Nephron progenitor cell (in vitro differentiated cells): Measurements from ENCODE around the gene LGR5.
A peak's percentile ranks its signal among the peaks of the same experiment; 100 is the strongest.

Source experiments
- DNase-seq: peaks from one replicate; pipeline ENCODE4 v3.0.0; 2021
- H3K27ac Mint-ChIP-seq: 2 replicates; pipeline ENCODE4 v1.8.0; 2021; ENCODE audit warnings: mild to moderate bottlenecking, moderate library complexity, mixed read lengths
- H3K27me3 Mint-ChIP-seq: 2 replicates; pipeline ENCODE4 v1.8.0; 2021; ENCODE audit warnings: mild to moderate bottlenecking, low read depth, mixed read lengths; ENCODE audit not compliant: poor library complexity
- H3K36me3 Mint-ChIP-seq: 2 replicates; pipeline ENCODE4 v1.8.0; 2021; ENCODE audit warnings: low read depth, mixed read lengths
- H3K4me1 Mint-ChIP-seq: 2 replicates; pipeline ENCODE4 v1.8.0; 2021; ENCODE audit warnings: mixed read lengths
- H3K4me3 Mint-ChIP-seq: 2 replicates; pipeline ENCODE4 v1.8.0; 2021; ENCODE audit warnings: mild to moderate bottlenecking, moderate library complexity, mixed read lengths
- H3K9me3 Mint-ChIP-seq: 2 replicates; pipeline ENCODE4 v1.8.0; 2021; ENCODE audit warnings: mild to moderate bottlenecking, moderate library complexity, mixed read lengths
- TF ChIP-seq, protein P1 (sequence below): fragments of 200-600 bp; sonication (generic); IDR thresholded peaks from 2 replicates; pipeline ENCODE4 v1.5.0; 2021; ENCODE audit warnings: antibody characterized with exemption

LGR5 gene

DNA sequence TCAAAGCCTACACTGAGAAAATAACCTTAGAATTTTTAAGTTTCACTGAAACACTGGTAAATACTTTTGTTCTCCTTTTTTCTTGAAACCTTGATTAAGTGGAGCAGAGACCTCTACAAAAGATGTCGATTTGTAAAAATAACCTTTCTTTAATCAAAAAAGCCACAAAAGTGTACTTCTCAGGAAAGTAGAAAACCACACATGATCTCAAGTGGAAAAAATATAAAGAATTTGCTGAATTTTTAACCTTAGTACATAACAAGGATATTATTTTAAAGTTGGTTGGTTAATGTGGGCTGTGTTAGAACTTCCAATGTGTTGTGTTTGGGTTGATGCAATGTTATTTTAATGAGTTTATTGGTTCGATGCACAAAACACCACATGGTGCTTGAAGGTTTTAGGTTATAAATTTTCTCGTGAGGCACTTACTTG is 8.6 kb downstream of the LGR5 start:
- TF ChIP-seq, protein P1, sequence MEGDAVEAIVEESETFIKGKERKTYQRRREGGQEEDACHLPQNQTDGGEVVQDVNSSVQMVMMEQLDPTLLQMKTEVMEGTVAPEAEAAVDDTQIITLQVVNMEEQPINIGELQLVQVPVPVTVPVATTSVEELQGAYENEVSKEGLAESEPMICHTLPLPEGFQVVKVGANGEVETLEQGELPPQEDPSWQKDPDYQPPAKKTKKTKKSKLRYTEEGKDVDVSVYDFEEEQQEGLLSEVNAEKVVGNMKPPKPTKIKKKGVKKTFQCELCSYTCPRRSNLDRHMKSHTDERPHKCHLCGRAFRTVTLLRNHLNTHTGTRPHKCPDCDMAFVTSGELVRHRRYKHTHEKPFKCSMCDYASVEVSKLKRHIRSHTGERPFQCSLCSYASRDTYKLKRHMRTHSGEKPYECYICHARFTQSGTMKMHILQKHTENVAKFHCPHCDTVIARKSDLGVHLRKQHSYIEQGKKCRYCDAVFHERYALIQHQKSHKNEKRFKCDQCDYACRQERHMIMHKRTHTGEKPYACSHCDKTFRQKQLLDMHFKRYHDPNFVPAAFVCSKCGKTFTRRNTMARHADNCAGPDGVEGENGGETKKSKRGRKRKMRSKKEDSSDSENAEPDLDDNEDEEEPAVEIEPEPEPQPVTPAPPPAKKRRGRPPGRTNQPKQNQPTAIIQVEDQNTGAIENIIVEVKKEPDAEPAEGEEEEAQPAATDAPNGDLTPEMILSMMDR, result no peak
- H3K36me3 Mint-ChIP-seq, result peaks cover 8% of the 10 kb centered on the region
- H3K27ac Mint-ChIP-seq, result peak overlapping the region; percentile 21
- no peak for DNase-seq
- H3K4me1 Mint-ChIP-seq, result peaks cover 21% of the 10 kb centered on the region
- peaks cover 3% of the 10 kb centered on the region for H3K27me3 Mint-ChIP-seq
- peaks cover 5% of the 10 kb centered on the region for H3K9me3 Mint-ChIP-seq
- H3K4me3 Mint-ChIP-seq, result no peak overlapping the region

DNA sequence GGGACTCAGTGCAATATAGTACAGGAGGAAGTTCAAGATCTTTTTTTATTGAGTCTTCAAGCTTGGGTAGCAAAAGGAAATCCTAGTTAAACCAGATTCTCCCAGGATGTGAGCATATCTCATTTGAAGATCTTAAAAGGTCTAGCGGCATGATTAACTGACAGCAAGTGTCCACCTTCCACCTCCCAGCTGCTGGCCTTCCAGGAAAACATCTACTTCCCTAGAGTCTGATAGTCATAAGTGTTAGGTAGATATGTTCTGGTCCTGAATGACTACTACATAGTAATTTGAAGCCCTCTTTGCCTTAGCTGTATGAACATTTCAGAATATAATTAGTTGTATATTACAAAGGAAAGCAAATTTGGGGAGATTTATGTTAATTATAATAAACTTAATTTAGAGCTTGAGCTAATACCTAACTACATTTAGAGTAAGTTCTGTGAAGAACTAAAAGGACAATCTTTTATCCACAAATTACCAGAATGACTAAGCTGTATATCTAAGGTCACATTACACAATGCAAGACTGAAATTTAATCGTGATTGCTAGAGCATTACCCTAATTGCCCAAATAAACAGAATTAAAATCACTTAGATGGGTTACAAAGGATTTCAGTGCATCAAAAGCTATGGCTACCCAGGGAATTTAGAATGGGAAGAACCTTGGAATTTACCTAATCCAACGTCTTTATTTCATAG is 9.9 kb downstream of the LGR5 start:
- TF ChIP-seq, protein P1, result no peak
- H3K27ac Mint-ChIP-seq, result no peak overlapping the region
- H3K27me3 Mint-ChIP-seq, result peaks cover 2% of the 10 kb centered on the region
- H3K9me3 Mint-ChIP-seq, result peaks cover 5% of the 10 kb centered on the region
- H3K4me1 Mint-ChIP-seq, result peaks cover 32% of the 10 kb centered on the region
- peaks cover 8% of the 10 kb centered on the region for H3K36me3 Mint-ChIP-seq
- no peak overlapping the region for H3K4me3 Mint-ChIP-seq
- DNase-seq, result no peak

DNA sequence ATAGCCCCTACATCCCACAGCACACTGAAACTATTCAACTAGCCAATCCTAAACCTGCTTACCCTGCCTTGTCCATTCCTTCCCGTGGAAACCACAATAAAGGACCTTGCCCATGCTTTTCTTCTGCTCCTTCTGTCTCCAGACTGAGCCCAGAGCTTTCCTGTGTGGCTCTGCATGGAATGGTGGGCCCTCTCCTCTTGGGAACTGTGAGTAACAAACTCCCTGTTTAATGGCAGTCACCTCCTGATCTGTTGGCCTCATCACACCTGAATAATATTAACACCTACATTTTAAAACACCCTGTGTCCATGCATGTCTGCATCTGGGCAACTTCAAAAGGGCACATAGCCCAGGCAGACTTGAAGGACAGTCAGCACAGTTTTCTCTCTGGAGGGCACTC is 12.4 kb downstream of the LGR5 start:
- no peak for DNase-seq
- Mint-ChIP-seq H3K27ac (peak overlapping the region; percentile 30), H3K36me3 (peaks cover 8% of the 10 kb centered on the region), H3K9me3 (peaks cover 5% of the 10 kb centered on the region), H3K4me1 (peaks cover 57% of the 10 kb centered on the region), H3K27me3 (peaks cover 4% of the 10 kb centered on the region), H3K4me3 (no peak overlapping the region)
- TF ChIP-seq, protein P1, result no peak

DNA sequence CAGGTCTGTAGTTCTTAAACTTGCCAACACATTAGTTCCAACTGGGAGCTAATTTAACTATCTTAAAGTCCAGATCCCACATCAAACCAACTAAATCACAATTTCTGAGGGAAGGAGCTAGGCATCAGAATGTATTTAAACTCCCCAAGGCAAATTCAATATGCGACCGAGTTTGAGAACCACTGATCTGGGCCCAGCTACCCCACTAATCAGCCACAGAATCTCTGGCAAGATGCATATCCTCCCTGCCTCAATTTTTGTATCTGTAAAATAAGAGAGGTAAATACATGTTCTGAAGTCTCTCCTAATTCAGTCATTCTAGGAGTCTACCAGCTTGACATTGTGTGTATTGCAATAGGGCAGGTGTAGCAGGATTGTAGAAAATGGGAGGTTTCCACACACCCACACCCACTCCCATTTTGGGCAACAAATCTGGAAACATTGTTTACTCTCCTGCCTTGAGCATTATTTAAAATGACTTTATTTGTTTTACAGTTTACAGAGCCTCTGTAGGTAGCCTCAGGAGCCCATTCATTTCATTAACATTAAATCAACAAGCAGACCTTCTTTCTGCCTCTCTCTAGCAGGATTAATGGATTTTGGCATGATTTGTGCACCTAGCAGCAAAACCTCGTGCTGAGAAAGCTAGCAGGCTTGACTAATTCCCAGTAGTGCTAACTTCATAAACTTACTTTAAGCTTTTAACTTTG is 15.6 kb downstream of the LGR5 start:
- Mint-ChIP-seq H3K4me1 (peaks cover 48% of the 10 kb centered on the region), H3K4me3 (no peak overlapping the region), H3K27ac (peak overlapping the region; percentile 6), H3K36me3 (peaks cover 8% of the 10 kb centered on the region), H3K9me3 (peaks cover 5% of the 10 kb centered on the region), H3K27me3 (peaks cover 4% of the 10 kb centered on the region)
- TF ChIP-seq, protein P1, result no peak
- no peak for DNase-seq

DNA sequence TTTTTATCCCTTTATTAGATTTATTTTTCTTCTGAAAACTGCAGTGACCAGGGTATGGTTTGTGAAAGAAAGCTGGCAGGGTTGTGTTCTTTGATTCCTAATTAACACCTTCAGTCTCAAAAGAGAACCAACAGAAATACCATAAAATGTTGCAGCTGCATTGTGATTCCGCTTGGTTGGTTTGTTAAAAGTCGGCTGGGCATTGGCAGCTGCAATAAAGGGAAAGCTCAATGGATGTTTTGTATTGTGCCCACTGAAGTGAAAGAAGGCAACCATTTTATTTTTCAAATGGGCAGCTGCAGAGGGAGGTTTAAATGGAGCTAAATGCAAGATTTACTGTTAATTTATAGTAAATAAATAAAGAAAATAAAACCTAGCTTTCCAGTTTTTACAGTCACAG is 16.7 kb downstream of the LGR5 start:
- peak overlapping the region; percentile 11 for H3K4me3 Mint-ChIP-seq

More for the DNA sequence above, 16.7 kb downstream of the LGR5 start:
- DNase-seq, result no peak
- H3K9me3 Mint-ChIP-seq, result peaks cover 5% of the 10 kb centered on the region
- TF ChIP-seq, protein P1, result no peak
- H3K27ac Mint-ChIP-seq, result no peak overlapping the region
- peaks cover 4% of the 10 kb centered on the region for H3K27me3 Mint-ChIP-seq
- H3K36me3 Mint-ChIP-seq, result peaks cover 8% of the 10 kb centered on the region
- H3K4me1 Mint-ChIP-seq, result peaks cover 48% of the 10 kb centered on the region
